Measurements from ENCODE around the gene FAM20A.
"Not testable (repeated sequence)": the region's sequence is repeated elsewhere in the genome, so short reads cannot be mapped to it uniquely, and the experiment has no call there.

Gene FAM20A

GRCh38 chr17:68564415-68565111 lies 36.6 kb downstream of the FAM20A start:
- no peak for DNase-seq

GRCh38 chr17:68562736-68563135 lies 38.4 kb downstream of the FAM20A start:
- DNase-seq: no peak

GRCh38 chr17:68560966-68561720 lies 40.0 kb downstream of the FAM20A start:
- DNase-seq: no peak

DNA sequence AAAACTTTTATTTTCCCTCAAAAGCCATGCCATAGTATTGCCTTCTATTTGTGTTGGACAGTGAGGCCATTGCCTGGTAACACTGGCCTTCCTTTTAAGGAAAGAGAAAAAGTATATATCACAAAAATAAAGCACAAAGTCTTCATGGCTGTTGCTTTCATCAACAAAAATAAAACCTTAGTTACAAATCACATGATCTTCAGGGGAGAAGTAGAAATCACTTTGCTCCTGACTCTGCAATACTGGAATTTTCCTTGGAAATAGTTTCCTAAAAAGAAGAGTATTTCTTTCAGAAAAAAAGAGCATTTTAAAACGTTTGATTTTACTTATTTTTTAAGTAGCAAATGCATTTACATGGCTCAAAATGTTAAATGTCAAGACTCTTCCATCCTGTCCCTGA lies 41.9 kb downstream of the FAM20A start:
- no peak for DNase-seq

- DNase-seq: no peak
Measured at GRCh38 chr17:68556551-68556950, 44.6 kb downstream of the FAM20A start.

DNA sequence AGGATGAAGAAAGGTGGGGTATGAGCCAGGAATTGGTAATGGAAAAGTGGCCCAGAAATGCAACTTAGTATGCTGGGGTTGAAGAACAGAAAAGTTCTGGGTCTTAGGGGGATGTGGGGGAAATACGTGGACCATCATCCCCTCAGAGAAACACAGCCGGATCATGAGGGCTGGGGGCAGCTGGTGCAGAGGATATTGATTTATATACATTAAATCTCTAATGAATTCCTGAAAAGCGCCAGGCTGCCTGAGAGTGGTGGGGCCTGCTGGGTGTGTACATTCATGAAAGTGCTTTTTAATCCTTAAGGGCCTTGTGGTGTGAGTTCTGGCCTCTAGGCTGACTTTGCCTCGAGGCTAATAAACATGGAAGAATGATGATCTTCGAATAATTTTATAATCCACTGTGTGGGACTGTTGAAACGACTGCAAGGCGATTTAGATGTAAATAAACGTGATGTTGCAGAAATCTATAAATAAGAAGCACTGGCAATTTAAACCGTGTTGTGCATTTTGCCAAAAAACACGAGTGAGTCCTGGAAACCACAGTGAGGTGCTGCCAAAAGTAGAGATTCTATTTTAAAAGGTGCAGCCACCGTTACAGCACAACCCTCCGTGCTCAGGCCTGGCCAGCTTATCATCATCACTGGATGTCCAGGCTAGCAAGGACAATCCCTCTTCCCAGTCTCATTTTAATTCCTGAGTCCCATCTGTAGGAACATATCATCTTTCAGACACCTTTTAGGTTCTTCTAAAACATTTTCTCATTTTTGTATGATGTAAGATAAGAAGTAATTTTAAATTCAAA lies 56.9 kb downstream of the FAM20A start:
- no peak for DNase-seq

DNA sequence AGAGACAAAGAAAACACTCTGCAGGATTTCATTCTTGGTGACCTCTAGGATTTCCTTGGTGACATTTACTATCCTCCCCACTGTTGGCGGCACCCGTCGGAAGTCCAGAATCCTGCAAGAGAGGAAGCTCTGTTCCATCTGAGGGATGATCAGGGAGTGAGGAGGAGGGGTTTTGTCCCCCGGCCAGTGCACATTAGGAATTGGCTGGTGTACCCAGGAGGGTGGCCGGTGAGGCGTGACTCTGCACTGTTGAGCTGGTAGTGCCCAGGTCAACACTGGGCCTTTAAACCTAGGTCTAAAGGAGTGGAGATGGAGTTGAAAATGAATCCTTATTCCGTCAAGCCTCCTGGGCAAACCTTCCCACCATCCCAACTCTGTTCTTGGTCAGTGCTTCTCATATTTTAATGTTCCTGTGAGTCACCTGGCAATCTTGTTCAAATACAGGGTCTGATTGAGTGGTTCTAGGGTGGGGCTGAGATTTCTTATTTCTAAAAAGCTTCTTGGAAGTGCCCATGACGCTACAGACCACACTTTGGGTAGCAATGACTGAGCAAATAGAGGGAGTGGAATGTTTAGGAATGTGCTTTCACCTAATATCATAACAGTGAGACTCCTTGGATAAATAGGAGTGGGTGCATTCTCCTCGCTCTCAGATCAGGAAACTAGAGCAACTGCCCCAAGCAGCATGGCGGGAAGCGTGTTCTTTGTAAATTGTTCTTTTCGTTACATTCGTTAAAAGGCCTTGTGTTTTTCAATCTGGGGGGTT lies 58.3 kb downstream of the FAM20A start:
- DNase-seq: no peak

- no peak for DNase-seq
Measured at GRCh38 chr17:68541816-68542215, 59.4 kb downstream of the FAM20A start.

- DNase-seq: no peak
Measured at GRCh38 chr17:68540981-68541380, 60.2 kb downstream of the FAM20A start.

DNA sequence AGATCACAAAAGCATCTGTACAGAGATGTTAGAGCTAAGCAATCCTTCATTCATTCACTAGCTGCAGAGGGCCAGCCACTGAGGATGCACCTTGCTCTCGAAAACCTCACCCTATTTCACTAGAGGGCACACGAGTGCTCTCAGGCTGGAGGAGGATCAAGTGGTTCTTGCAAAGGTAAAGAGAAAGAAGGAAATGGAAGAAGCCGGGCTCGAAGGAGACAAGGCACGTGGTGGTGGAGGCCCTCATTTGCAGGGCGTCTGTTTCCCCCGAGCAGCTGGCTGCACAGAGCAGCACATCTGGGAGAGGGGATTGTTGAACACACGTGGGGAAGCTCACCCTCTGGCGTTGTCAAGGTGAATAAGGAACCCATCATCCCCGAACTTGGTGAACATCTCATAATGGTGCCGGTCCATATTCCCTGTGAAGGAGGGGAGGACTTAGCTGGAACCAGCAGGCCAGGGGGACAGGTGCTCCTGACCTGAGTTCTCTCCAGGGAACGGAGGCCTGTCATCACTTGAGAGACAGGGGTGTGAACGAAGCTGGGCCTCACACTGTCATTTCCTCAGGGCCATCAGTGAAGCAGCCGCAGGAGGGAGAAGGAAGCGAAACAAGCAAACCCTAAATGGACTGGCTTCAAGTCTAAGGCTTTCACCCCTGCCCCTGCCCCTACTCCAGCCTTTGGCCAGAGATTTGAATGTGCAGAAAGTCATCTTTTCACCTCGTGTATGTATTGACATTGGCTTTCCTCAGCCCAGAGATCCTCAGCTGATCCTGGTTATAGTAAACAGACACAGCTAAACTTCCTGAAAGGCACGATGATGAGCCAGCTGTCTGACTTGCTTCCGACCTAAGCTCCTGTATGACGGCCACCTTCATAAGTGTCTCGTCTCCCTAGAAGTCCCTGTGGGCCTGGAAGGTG lies 61.4 kb downstream of the FAM20A start:
- no peak for DNase-seq

DNA sequence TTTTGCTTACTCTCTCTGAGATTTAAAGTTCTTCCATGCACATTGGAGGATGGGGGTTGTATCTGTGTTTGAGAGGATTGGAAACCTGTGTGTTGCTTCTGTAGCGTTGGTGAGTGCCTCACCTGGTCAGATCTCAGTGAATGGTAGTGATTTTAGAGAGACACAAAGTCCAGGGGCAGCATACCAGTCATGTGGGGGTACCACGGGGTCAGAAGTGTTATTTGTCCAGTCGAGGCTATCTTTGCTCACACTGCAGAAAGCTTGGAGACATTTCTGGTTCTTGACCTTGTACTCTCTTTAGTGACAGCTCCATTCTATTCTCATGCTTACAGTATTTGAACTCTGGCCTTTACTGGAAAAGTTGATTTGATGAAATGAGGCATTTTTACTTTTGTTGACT lies 65.2 kb downstream of the FAM20A start:
- no peak for DNase-seq

- no peak for DNase-seq
Measured at GRCh38 chr17:68534695-68535088, 66.5 kb downstream of the FAM20A start.

- DNase-seq: peak; percentile 8
Measured at GRCh38 chr17:68533887-68534694, 67.1 kb downstream of the FAM20A start.

DNA sequence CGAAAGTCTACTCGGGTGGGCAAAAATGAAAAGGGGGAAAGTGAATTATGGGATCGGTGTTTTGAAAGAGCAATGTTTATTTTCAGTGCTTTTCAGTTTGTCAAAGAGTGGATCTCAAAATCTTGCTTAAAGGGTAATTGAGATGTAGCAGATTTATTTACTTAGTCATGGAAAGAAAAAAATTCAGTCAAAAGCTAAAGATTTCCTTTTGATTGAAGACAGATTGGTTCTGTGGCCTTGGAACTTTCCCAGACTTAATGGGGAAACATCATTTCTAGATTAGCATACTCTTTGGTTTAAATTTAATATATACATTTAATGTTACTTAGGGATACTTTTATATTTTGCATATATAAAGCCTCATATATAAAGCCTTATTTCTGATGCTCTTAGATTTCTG lies 68.3 kb downstream of the FAM20A start:
- DNase-seq: no peak

GRCh38 chr17:68531252-68531651 lies 69.9 kb downstream of the FAM20A start:
- no peak for DNase-seq

DNA sequence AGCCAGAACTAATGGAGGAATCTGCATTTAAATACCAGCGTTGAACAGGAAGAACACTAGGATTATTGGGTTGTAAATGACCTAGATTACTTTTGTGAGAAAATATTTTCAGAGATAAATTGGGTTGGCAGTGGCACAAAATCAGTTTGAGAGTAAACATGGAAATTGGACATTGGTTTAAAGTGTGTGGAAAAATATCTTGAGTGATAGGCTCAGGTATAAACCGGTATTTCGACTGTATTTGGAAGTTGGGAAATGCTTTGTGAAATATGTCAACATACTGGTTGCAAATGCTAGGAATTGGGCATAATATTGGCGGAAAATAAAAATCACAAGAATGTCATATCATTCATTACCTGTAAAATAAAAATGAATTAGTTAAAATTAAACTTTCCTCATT lies 73.9 kb downstream of the FAM20A start:
- DNase-seq: no peak

- no peak for DNase-seq
Measured at GRCh38 chr17:68526548-68526947, 74.6 kb downstream of the FAM20A start.

- no peak for DNase-seq
Measured at GRCh38 chr17:68522266-68522665, 78.9 kb downstream of the FAM20A start.

- DNase-seq: no peak
Measured at GRCh38 chr17:68519911-68520310, 81.3 kb downstream of the FAM20A start.

DNA sequence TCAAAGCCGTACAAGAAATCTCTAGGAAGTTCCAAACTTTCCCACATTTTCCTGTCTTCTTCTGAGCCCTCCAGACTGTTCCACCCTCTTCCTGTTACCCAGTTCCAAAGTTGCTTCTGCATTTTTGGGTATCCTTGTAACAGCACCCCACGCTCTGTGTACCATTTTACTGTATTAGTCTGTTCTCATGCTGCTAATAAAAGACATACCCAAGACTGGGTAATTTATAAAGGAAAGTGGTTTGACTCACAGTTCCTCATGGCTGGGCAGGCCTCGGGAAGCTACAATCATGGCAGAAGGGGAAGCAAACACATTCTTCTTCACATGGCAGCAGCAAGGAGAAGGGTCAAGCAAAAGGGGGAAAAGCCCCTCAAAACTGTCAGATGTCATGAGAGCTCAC lies 82.1 kb downstream of the FAM20A start:
- DNase-seq: not testable (repeated sequence)
